OCI-LY7 (cell line): ENCODE measurements around the gene FOXL3. TPM values are rescaled to one million over a fixed set of nuclear protein-coding genes. Genes with fewer than 3 reads are reported as not detected.

ENCODE experiments used
- BruUV-seq: library from RNA; stranded (reverse); fragments of 400-500 nt; replicated peaks from 2 replicates; lab custom pipeline; 2021; lab: Mats Ljungman, UMichigan
- CTCF ChIA-PET: fragments of 300-600 bp; sonication (Branson Sonifier 250); formaldehyde crosslinking; loops from one replicate; lab custom pipeline; 2022; ENCODE audit warnings: antibody characterized with exemption; ENCODE audit not compliant: unreplicated experiment; lab: Charles Lee
- POLR2A ChIA-PET: fragments of 300-600 bp; sonication (Branson Sonifier 250); formaldehyde crosslinking; loops from one replicate; lab custom pipeline; 2022; ENCODE audit warnings: antibody characterized with exemption; lab: Charles Lee
- DNase-seq: peaks from one replicate; pipeline ENCODE4 v3.0.0-alpha.2; 2015; ENCODE audit warnings: low spot score
- H2AFZ ChIP-seq: fragments of 200-600 bp; sonication (generic), shearing (Covaris generic); 2 replicates; pipeline ENCODE4 v1.6.1; 2014; ENCODE audit warnings: mild to moderate bottlenecking, antibody characterized with exemption, low read length, moderate library complexity
- H3K27ac ChIP-seq: fragments of 200-600 bp; sonication (generic); 2 replicates; pipeline ENCODE4 v1.5.1; 2014; ENCODE audit warnings: mixed run types, low read depth, mild to moderate bottlenecking, moderate library complexity, low read length, inconsistent platforms; ENCODE audit not compliant: poor library complexity, severe bottlenecking
- H3K36me3 ChIP-seq: fragments of 200-600 bp; sonication (generic); 2 replicates; pipeline ENCODE4 v1.6.1; 2014; ENCODE audit warnings: mild to moderate bottlenecking, antibody characterized with exemption, low read length, moderate library complexity, mixed read lengths; ENCODE audit not compliant: insufficient read depth
- H3K4me1 ChIP-seq: fragments of 200-600 bp; sonication (generic); 2 replicates; pipeline ENCODE4 v1.5.1; 2014; ENCODE audit warnings: mild to moderate bottlenecking, low read length; ENCODE audit not compliant: insufficient read depth, poor library complexity, severe bottlenecking
- H3K4me2 ChIP-seq: fragments of 200-600 bp; sonication (generic); 2 replicates; pipeline ENCODE4 v1.6.1; 2014; ENCODE audit warnings: mild to moderate bottlenecking, low read length
- H3K4me3 ChIP-seq: fragments of 200-600 bp; sonication (generic); 2 replicates; pipeline ENCODE4 v1.5.1; 2014; ENCODE audit warnings: mild to moderate bottlenecking, low read depth, low read length; ENCODE audit not compliant: poor library complexity, severe bottlenecking
- H3K79me2 ChIP-seq: fragments of 200-600 bp; sonication (generic); 2 replicates; pipeline ENCODE4 v1.6.1; 2016; ENCODE audit warnings: low read depth, mild to moderate bottlenecking, low read length, moderate library complexity, mixed read lengths; ENCODE audit not compliant: insufficient read depth
- H3K9me2 ChIP-seq: fragments of 200-600 bp; sonication (generic); 2 replicates; pipeline ENCODE4 v1.6.1; 2016; ENCODE audit warnings: mild to moderate bottlenecking, low read length, mixed read lengths; ENCODE audit not compliant: insufficient read depth
- H3K9me3 ChIP-seq: fragments of 200-600 bp; sonication (generic); 2 replicates; pipeline ENCODE4 v1.6.1; 2014; ENCODE audit warnings: mild to moderate bottlenecking, mixed run types, low read length, mixed read lengths
- H4K20me1 ChIP-seq: fragments of 200-600 bp; sonication (generic); 2 replicates; pipeline ENCODE4 v1.6.1; 2014; ENCODE audit warnings: mild to moderate bottlenecking, antibody characterized with exemption, low read length, moderate library complexity, mixed read lengths; ENCODE audit not compliant: insufficient read depth
- CTCF ChIP-seq: fragments of 200-600 bp; sonication (generic); conservative IDR thresholded peaks from 2 replicates; pipeline ENCODE4 v1.5.1; 2014; ENCODE audit warnings: mild to moderate bottlenecking, antibody characterized with exemption, low read length, moderate library complexity, mixed read lengths
- EZH2phosphoT487 ChIP-seq: fragments of 200-600 bp; sonication (generic); IDR thresholded peaks from 2 replicates; pipeline ENCODE4 v1.6.1; 2018; ENCODE audit warnings: low read depth, borderline replicate concordance, mild to moderate bottlenecking, mixed run types, antibody characterized with exemption, low read length, moderate library complexity, mixed read lengths
- intact Hi-C: fragments of 100-400 bp; cut with micrococcal nuclease; formaldehyde crosslinking; loops from one replicate; pipeline ENCODE4 v1.10.0; 2022; ENCODE audit not compliant: unreplicated experiment
- total RNA-seq, 2 experiments: library from RNA; depleted of rRNA in 1 of 2; stranded (reverse); fragments of >200 nt in 1 of 2; shearing (Covaris generic) in 1 of 2; gene quantifications; 2 replicates each; pipeline ENCODE4 v1.2.3, GENCODE V29; 2014 to 2022

The FOXL3 gene
- total RNA-seq, 2 experiments from 2014 or later, result not detected

GRCh38 chr7:289209-289755 lies 688 bp upstream of the FOXL3 start:
- Histone ChIP-seq H3K4me1 (no peaks in the 10 kb centered on the region), H2AFZ (no peak overlapping the region), H3K9me2 (no peaks in the 10 kb centered on the region), H3K27ac (no peak overlapping the region), H3K4me2 (no peak overlapping the region), H3K4me3 (no peak overlapping the region), H3K9me3 (no peaks in the 10 kb centered on the region), H3K79me2 (no peaks in the 10 kb centered on the region), H4K20me1 (no peaks in the 10 kb centered on the region), H3K36me3 (no peaks in the 10 kb centered on the region)
- ChIA-PET CTCF (no interaction called here), POLR2A (no interaction called here)
- TF ChIP-seq CTCF (no peak), EZH2phosphoT487 (no peak)
- intact Hi-C loops, result no loop called here
- BruUV-seq, result no TSS peak
- no peak for DNase-seq

- ChIA-PET POLR2A (no interaction called here), CTCF (no interaction called here)
- TF ChIP-seq CTCF, result no peak
- Histone ChIP-seq H3K36me3 (no peaks in the 10 kb centered on the region), H3K9me2 (no peaks in the 10 kb centered on the region), H3K9me3 (no peaks in the 10 kb centered on the region), H3K4me3 (no peak overlapping the region), H3K4me2 (no peak overlapping the region), H3K79me2 (no peaks in the 10 kb centered on the region), H3K27ac (no peak overlapping the region), H2AFZ (no peak overlapping the region), H3K4me1 (no peaks in the 10 kb centered on the region), H4K20me1 (no peaks in the 10 kb centered on the region)
- no TSS peak for BruUV-seq
- intact Hi-C loops, result no loop called here
- DNase-seq, result no peak
Measured at GRCh38 chr7:290554-291372, 793 bp downstream of the FOXL3 start.
